ENCODE data around the gene NDUFA5.
"Not testable (repeated sequence)": the region's sequence is repeated elsewhere in the genome, so short reads cannot be mapped to it uniquely, and the experiment has no call there.

Gene NDUFA5

GRCh38 chr7:123557016-123557397 is 611 bp downstream of the NDUFA5 start:
- no peak for DNase-seq (ENCODE audit: low read depth, low spot score)

- DNase-seq (ENCODE audit: low read depth, low spot score) = no peak
These were observed 2.1 kb downstream of the NDUFA5 start for GRCh38 chr7:123555484-123555883.

- no peak for DNase-seq (ENCODE audit: low read depth, low spot score)
These were observed 4.5 kb downstream of the NDUFA5 start for GRCh38 chr7:123553159-123553558.

- no peak for DNase-seq (ENCODE audit: low read depth, low spot score)
These were observed 5.0 kb downstream of the NDUFA5 start for GRCh38 chr7:123552641-123553040.

GRCh38 chr7:123552134-123552533 is 5.5 kb downstream of the NDUFA5 start:
- DNase-seq (ENCODE audit: low read depth, low spot score) = not testable (repeated sequence)

GRCh38 chr7:123548406-123548805 is 9.2 kb downstream of the NDUFA5 start:
- no peak for DNase-seq (ENCODE audit: low read depth, low spot score)

- DNase-seq (ENCODE audit: low read depth, low spot score) = no peak
These were observed 17.7 kb downstream of the NDUFA5 start for GRCh38 chr7:123539871-123540270.

GRCh38 chr7:123538897-123539296 is 18.7 kb downstream of the NDUFA5 start:
- DNase-seq (ENCODE audit: low read depth, low spot score) = no peak

GRCh38 chr7:123538189-123538714 is 19.4 kb downstream of the NDUFA5 start:
- no peak for DNase-seq (ENCODE audit: low read depth, low spot score)

GRCh38 chr7:123537026-123537642 is 20.5 kb downstream of the NDUFA5 start:
- DNase-seq (ENCODE audit: low read depth, low spot score) = no peak

- DNase-seq (ENCODE audit: low read depth, low spot score) = no peak
These were observed 22.1 kb downstream of the NDUFA5 start for GRCh38 chr7:123535517-123535916.

GRCh38 chr7:123534383-123535260 is 23.0 kb downstream of the NDUFA5 start, which contains the start of gene IQUB:
Gene IQUB, minus strand, starts transcription at chr7:123534595. Its CDS starts 22,255 bp downstream, at chr7:123512340.
- peak; percentile 89 for DNase-seq (ENCODE audit: low read depth, low spot score)

- DNase-seq (ENCODE audit: low read depth, low spot score) = no peak
These were observed 23.7 kb downstream of the NDUFA5 start for GRCh38 chr7:123533929-123534382.

GRCh38 chr7:123533553-123533917 is 24.1 kb downstream of the NDUFA5 start:
- no peak for DNase-seq (ENCODE audit: low read depth, low spot score)

GRCh38 chr7:123532788-123533552 is 24.6 kb downstream of the NDUFA5 start:
- DNase-seq (ENCODE audit: low read depth, low spot score) = not testable (repeated sequence)

GRCh38 chr7:123532343-123532742 is 25.3 kb downstream of the NDUFA5 start:
- not testable (repeated sequence) for DNase-seq (ENCODE audit: low read depth, low spot score)

GRCh38 chr7:123530035-123530591 is 27.5 kb downstream of the NDUFA5 start:
- DNase-seq (ENCODE audit: low read depth, low spot score) = not testable (repeated sequence)

GRCh38 chr7:123528265-123528664 is 29.4 kb downstream of the NDUFA5 start:
- no peak for DNase-seq (ENCODE audit: low read depth, low spot score)

- DNase-seq (ENCODE audit: low read depth, low spot score) = not testable (repeated sequence)
These were observed 29.8 kb downstream of the NDUFA5 start for GRCh38 chr7:123527712-123528225.

- not testable (repeated sequence) for DNase-seq (ENCODE audit: low read depth, low spot score)
These were observed 31.1 kb downstream of the NDUFA5 start for GRCh38 chr7:123526533-123526932.

GRCh38 chr7:123522066-123522465 is 35.6 kb downstream of the NDUFA5 start:
- DNase-seq (ENCODE audit: low read depth, low spot score) = no peak

Measured in smooth muscle cell of the brain vasculature (primary cell).